ENCODE results near the gene NTSR1.

GRCh38 chr20:62675156-62675876 is 33.3 kb upstream of the NTSR1 start:
- TF ChIP-seq EZH2 (IDR thresholded peaks at IDR 0.05; ENCODE audit: insufficient read depth, poor library complexity, severe bottlenecking) (no peak), EZH2phosphoT487 (IDR thresholded peaks at IDR 0.05; ENCODE audit: insufficient read depth, low read depth) (no peak)
